ENCODE measurements around the gene TFB1M. TPM values are rescaled to one million over a fixed set of nuclear protein-coding genes. Genes with fewer than 3 reads are reported as not detected.
"Not testable (repeated sequence)": the region's sequence is repeated elsewhere in the genome, so short reads cannot be mapped to it uniquely, and the experiment has no call there.

The TFB1M gene
- polyA plus RNA-seq, 3 donors: 16.0 to 18.8 (median 17.0) TPM

DNA sequence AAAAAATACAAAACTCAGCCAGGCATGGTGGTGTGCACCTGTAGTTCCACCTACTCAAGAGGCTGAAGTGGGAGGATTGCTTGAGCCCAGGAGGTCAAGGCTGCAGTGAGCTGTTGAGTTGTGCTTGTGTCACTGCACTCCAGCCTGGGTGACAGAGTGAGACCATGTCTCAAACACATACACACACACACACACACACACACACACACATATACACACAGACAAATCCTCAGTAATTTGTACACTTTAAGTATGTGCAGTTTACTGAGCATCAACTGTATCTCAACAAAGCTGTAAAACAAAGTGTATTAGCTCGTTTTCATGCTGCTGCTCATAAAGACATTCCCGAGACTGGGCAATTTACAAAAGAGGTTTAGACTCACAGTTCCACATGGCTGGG lies 7.3 kb downstream of the TFB1M start:
- no peak for DNase-seq (ENCODE audit: low read depth in 3 of 3, low spot score in 2 of 3)

DNA sequence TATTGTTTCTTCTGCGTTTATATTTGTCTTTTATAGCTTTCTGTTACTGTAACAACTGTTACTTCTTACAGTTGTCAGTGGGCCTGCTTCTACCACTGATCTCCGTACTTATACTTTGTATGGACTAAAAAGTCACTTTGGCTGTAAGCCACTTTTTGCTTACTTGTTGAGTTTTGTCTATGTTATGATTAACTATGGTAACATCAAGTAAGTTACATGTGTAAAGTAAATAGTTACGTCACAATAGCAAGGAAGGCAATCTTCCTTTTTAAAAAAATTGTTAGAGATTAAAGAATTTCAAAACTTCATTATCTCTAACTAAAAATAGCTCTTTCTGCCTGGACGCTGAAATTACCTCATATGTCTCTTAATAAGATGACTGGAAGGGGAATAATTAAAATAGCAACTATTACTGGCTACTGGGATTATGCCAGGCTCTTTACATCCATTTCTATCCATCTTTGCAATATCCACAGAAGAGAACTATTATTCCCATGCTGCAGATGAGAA lies 10.9 kb downstream of the TFB1M start:
- no peak for DNase-seq (ENCODE audit: low read depth in 3 of 3, low spot score in 2 of 3)

DNA sequence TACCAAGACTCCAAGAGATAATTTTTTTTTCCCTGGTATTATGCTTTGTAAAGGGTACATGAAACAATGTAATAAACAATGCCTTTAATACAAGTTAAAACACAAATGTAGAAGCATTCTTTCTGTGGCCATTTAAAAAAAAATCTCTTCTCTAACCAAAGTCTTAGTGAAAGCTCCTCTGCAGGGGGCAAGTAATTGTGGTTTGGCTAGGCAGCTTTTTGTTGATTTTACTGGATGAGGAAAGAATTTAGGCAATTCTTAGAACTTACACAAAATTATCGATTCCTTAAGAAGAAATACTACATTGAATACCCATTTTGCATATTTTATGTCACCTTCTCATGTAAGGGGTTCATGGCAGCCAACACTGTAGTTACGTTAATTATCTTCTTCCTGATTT lies 12.4 kb downstream of the TFB1M start:
- DNase-seq (ENCODE audit: low read depth in 3 of 3, low spot score in 2 of 3): no peak

DNA sequence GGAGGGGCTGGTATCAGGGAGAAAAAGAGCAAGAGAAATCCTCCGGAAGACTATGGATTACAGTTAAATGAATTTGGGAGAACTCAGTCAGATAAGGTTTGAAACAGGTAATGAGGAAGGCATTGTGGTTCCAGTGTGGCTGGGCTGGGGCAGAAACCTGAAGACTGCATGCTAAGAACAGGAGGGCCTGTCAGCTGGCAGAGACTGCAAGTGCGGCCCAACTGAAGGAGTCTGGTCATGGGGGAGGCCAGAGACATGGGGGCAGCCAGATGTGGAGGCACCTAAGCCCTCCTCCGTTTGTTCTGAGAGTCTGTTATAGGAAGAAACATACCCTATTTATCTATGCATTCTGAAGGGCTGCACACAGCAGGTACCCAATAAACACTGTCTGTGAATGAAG lies 16.6 kb downstream of the TFB1M start:
- DNase-seq (ENCODE audit: low read depth in 3 of 3, low spot score in 2 of 3): no peak

DNA sequence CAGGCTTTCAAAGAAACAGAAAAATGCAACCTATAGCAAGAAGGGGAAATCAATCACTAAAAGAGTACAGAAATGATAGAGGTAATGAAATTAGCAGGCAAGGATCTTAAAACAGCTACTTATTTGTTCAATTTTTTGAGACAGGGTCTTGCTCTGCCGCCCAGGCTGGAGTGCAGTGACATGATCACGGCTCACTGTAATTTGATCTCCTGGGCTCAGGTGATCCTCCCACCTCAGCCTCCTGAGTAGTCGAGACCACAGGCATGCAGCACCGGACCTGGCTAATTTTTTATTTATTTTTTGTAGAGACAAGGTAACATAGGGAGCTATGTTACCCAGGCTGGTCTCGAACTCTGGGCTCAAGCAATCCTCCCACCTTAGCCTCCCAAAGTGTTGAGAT lies 21.6 kb downstream of the TFB1M start:
- no peak for DNase-seq (ENCODE audit: low read depth in 3 of 3, low spot score in 2 of 3)

DNA sequence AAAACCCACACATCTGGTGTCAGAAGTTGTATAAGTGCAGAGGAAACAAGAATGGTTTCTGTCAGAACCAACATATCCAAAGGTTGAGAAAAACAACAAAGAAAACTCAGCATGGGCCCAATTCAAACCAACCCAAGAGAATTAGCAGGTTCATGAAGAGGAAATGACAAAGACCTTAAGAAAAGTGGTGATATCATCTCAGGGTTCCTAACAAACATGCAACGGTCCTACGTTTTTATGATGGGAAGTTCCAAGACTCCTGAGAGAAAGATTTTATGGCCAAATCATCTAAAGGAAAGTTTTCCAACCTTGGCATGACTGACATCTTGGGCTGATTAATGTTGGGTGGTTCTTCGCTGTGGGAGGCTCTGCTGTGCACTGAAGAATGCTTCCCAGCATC lies 23.0 kb downstream of the TFB1M start:
- DNase-seq (ENCODE audit: low read depth in 3 of 3, low spot score in 2 of 3): no peak

DNA sequence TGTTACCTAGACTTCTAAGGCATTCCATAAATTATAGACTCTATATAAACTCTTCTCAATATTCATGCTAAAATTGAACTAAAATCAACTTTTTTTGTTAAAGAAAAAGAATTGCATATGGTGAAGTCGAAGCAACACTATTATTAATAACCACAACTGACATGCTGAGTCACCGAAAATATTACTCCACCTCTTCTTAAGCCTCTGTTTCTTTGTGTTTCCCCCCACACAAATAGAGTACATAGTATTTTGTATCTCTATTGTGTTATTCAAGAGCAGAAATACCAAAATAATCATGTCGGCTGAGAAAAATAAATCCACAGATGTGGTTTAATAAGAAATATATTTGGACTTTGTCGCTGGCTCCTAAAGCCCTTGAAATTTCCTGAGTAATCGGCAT lies 23.8 kb downstream of the TFB1M start:
- DNase-seq (ENCODE audit: low read depth in 3 of 3, low spot score in 2 of 3): no peak

DNA sequence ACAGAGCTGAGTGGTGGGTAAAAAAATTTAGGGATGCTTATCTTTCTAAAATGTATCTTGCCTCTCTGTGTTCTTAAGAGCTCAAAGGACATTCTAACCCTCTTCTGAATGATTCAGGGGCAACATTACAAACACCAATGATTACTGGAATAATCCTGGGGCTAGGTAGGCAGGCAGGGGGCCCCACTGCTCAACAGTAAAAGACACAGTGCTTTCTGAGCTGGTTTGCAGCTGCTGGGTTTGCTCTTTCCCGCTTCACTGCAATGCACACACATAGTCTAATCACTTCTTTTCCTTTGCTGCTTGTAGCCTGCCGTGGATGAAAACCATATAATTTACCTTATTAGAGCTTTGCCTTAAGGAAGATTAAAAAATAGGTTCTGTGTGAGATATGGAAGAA lies 26.5 kb downstream of the TFB1M start:
- no peak for DNase-seq (ENCODE audit: low read depth in 3 of 3, low spot score in 2 of 3)

DNA sequence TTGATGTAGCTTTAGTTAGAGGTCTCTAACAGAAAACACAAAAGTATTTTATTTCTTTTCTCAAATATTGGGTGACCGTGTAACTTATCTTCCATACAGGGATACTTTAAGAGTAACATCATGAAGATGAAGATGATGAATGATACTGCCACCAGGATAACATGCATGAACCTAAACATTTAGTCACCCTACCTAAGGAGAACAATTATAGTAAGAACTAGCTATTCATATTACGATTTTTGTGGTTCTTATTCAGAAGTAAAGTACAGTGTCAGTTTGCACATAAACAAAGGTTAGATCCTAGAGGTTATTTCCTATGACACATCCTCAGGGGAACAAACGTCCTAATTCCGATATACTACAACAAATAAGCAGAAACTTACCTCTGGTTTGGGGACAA lies 29.5 kb downstream of the TFB1M start:
- no peak for DNase-seq (ENCODE audit: low read depth in 3 of 3, low spot score in 2 of 3)

DNA sequence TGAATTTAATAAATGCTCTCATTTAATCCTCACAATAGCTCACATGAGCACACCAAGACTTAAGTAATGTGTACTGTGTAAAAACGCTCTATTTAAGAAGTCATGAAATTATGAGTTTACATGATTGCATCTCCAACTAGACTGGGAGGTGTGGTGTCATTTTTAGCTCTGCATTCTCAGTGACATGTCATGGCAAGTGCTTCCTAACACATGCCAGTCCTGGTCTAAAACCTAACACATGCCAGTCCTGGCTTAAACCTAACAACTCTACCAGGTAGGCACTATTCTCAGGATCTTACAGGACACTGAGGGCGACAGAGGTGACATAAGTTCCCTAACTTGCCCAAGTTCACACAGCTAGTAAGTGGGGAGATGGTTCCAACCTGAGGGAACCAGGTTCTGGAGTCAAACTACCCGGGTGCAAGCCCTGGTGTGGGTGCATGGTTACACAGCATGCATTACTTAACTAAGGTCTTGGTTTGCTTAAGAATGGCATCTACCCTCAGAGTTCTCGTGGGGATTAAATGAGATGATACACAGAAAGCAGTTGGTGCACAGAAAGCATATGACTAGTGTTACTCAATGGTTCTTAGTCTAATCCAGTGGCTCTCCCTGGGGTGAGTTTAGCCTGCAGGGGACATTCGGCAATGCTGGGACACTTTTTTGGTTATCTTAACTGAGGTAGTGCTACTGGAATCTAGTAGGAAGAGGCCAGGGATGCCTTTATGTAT lies 35.8 kb downstream of the TFB1M start:
- no peak for DNase-seq (ENCODE audit: low read depth in 3 of 3, low spot score in 2 of 3)

DNA sequence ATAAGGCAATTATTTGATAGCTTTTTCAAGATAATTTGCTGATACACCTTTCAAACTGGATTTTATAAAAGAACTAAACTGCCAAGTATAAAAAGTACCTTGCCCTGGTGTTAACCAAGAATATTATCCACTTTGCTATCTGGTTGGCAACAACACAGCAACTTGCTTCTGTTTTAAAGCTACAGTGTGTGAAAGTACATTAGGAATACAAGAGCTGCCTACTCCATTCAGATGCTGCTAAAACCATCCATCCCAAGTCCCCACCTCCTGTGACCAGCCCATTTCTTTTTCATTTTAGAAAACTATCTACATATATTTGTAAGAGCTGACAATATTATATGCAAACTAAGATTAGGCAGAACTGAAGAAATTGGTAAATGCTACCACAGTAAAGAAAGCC lies 37.6 kb downstream of the TFB1M start:
- no peak for DNase-seq (ENCODE audit: low read depth in 3 of 3, low spot score in 2 of 3)

DNA sequence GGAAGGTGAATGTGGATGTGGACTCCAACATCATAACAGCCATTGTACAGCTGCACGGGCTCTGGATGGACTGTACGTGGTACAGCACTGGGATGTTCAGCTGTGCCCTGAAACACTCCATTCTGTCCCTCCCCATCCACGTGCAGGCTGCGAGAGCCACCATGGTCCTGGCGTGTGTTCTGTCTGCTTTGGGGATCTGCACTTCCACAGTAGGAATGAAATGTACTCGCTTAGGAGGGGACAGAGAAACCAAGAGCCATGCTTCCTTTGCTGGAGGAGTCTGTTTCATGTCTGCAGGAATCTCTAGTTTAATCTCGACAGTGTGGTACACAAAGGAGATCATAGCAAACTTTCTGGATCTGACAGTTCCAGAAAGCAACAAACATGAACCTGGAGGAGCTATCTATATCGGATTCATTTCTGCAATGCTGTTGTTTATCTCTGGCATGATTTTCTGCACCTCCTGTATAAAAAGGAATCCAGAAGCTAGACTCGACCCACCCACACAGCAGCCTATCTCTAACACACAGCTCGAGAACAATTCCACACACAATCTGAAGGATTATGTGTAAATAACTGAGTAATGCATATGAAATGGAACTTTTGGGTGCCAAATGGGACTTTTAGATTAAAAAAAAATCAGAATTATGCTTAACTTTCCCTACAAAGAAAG lies 38.3 kb downstream of the TFB1M start:
- no peak for DNase-seq (ENCODE audit: low read depth in 3 of 3, low spot score in 2 of 3)

DNA sequence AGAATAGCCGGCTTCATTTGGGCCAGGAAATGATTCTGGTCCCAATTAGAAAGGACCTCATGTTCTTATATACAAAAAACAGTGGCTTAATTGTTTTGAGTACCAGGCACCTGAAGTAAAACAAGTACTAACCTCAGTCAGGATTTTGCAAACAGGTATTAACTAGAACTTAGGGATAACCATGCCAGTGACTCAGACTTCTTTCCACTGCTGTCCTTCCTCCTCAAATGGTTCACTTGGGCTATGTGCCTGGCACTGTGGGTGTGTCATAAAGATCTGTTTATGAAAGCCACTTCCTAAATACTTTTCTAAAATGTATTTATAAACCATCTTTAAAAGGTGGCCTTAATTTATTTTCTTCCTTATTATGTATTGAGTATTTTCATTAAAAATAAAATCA lies 39.8 kb downstream of the TFB1M start:
- no peak for DNase-seq (ENCODE audit: low read depth in 3 of 3, low spot score in 2 of 3)

DNA sequence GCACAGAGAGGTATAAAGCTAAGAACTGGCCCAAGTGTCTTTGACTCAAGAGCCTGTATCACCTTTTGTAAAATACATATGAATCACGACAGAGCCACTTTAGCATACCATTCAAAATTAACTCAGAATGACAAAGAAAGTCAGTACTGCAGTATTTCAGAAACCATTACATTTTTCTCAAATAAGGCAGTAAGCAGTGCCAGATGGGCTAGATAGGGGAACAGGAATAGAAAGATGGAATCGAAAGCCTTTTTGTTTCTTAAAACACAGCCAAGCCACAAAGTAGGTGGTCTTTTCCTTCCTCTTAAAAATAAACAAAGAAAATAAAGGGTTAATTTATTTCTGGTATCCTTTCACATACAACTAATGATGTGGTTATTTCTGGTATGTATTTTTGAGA lies 40.2 kb downstream of the TFB1M start:
- DNase-seq (ENCODE audit: low read depth in 3 of 3, low spot score in 2 of 3): no peak

DNA sequence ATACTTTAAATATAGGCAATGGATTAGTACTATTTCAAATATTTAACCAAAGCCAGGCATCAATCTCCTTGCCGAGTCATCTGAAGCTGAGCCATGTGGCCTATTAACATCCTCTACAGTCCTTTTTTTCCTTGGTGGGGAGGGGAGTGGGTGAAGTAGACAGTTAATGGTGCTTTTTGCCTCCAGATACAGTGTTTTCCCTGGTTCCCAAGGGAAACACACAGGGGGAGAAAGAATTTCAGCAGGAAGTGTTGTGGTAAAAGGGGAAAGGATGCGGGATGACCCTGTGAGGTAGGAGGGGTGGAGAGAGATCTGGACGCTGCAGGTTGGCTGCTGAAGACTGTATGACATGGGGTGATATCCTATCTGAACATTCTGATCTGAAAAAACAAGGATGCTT lies 40.9 kb downstream of the TFB1M start:
- no peak for DNase-seq (ENCODE audit: low read depth in 3 of 3, low spot score in 2 of 3)

DNA sequence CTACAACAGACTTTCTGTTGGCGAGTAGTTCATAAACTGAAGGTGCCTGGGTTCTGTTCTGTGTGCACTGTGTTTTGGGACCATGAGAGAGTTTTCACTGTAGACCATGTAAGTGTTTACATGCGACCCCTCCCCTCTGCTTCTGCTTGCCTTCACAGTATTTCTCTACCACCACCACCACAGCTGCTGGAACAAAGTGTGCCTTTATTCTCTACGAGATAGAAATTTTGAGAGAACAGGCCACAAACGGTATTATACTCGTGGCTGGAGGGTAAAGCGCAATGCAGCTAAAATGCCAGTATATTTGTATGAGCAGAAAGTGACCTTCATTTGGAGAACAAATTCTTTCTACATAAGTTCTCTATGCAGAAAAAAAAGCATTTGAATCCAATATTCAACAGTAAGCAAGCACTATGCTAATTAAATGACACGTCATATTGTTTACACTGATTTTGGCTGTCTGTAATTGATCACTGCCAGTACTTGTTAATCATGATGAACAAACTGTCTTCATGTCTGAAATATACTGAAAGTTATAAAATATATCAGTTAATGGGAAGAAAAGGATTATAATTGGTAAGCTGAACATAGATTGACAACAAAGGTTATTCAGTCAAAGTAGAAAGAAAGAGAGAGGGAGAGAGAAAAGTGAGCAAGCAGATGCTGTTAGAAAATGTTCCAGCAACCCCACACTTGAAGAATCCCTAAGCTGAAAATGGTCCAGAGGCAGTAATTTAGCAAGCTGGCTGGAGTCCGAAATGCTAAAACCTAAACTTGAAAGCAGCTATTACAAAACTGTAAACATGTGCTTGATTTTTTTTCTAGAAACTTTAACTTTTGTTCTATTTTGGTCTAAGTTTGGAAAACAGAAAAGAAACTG lies 41.7 kb downstream of the TFB1M start:
- DNase-seq (ENCODE audit: low read depth in 3 of 3, low spot score in 2 of 3): peak in 1 of 3 donors; percentile 10

DNA sequence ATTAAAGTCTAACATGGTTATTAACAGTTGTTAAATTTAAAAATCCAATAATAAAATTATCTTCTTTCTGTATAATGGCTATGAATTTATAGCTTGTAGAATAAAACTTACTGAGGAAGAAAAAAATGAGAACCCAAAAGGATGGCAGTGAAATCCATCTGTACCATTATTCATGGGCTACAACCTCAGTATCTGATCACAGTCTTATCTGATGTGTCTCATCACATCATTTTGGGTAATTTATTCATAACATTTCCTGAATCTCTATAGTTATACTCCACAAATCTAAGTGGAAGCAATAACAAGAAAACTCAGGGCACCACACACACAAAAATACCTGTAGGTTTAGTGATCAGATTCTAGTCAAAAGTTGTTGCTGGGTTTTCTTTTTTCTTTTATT lies 43.1 kb downstream of the TFB1M start:
- no peak for DNase-seq (ENCODE audit: low read depth in 3 of 3, low spot score in 2 of 3)

DNA sequence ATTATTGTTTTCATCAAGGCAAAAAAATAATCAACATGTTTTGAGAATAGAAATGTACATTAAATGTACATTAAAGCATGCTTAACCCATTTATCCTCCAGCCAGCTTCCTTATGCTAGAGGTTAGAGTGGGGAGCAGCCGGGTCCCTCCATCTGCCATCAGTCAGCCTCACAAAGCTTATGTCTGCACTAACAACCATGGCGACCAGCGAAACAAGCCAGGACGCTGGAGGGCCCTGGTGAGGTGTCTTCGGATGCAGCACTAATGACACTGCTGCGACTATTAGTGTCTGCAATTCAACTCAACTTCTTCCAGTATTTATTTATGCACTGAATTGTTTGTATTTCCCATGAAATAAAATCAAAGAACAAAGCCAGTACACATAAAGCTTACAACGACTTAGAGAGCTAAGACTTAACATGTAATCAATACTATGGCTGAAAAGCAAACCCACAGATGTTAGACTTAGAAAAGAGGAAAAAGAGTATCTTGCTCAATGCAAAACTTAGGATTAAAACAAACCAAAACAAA lies 43.7 kb downstream of the TFB1M start:
- no peak for DNase-seq (ENCODE audit: low read depth in 3 of 3, low spot score in 2 of 3)

DNA sequence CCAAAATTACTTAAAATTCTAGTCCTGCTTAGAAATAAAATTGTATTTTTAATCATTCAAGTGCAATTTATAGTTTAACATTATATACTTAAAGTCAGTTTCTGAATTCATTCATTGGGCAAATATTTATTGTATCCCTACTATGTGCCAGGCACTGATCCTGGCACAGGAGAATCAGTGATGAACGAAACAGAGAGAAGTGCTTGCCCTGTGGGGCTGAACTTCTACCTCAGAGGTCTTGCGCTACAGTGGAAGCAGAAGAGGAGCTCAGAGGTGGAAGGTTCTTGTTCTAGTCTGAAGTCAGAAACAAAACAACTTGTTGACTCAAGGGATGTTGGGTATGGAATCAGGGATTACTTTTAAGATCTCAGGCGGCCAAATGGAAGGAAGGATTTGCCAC lies 44.5 kb downstream of the TFB1M start:
- no peak for DNase-seq (ENCODE audit: low read depth in 3 of 3, low spot score in 2 of 3)

DNA sequence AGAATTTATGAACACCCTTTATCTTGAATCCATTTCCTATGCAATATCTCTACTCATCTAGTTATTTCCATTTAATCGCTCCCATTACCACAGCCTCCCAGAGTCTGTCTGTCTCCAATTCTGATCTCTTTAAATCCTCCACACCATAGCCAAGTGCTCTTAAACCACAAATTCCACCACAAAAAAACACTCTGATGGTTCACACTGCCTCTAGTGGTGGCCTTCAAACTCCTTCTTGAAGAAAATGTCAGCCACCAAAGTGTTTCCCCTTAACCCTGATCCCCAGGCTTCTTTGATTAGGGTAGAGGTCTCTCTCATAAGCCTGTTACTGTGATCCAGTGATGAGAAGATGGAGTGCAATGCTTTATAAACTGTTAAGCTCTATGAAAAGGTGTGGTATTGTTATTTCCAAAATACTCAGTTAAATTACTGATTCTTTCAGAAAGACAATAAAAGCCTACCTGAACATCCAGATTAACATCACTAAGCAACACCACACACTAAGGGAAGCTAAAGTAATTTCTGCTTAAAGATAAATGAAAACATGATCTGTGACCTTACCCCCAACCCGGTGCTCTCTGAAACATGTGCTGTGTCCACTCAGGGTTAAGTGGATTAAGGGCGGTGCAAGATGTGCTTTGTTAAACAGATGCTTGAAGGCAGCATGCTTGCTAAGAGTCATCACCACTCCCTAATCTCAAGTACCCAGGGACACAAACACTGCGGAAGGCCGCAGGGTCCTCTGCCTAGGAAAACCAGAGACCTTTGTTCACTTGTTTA lies 46.0 kb downstream of the TFB1M start:
- DNase-seq (ENCODE audit: low read depth in 3 of 3, low spot score in 2 of 3): not testable (repeated sequence)

All from right renal cortex interstitium (tissue), 3 donors.